GM18520 (cell line): ENCODE results near the gene ANKRD11.

ENCODE experiments used
- ATAC-seq: cut with Tn5 transposase; IDR thresholded peaks from one replicate; pipeline ENCODE4 v1.9.1; 2021; ENCODE audit not compliant: unreplicated experiment

Gene ANKRD11

GRCh38 chr16:89507214-89507833 lies 17.0 kb upstream of the ANKRD11 start:
- ATAC-seq, result peak; percentile 4

- ATAC-seq, result no peak
Measured at GRCh38 chr16:89506791-89507191, 16.4 kb upstream of the ANKRD11 start.

- no peak for ATAC-seq
Measured at GRCh38 chr16:89506113-89506504, 15.7 kb upstream of the ANKRD11 start.

GRCh38 chr16:89505204-89506112 lies 15.1 kb upstream of the ANKRD11 start:
- ATAC-seq, result peak; percentile 33

- no peak for ATAC-seq
Measured at GRCh38 chr16:89504091-89504490, 13.7 kb upstream of the ANKRD11 start.

GRCh38 chr16:89502081-89502843 lies 11.9 kb upstream of the ANKRD11 start:
- no peak for ATAC-seq

GRCh38 chr16:89499767-89500166 lies 9.4 kb upstream of the ANKRD11 start:
- no peak for ATAC-seq

GRCh38 chr16:89498839-89499238 lies 8.5 kb upstream of the ANKRD11 start:
- ATAC-seq, result no peak

GRCh38 chr16:89495121-89495520 lies 4.8 kb upstream of the ANKRD11 start:
- ATAC-seq, result no peak

GRCh38 chr16:89493776-89494175 lies 3.4 kb upstream of the ANKRD11 start:
- ATAC-seq, result no peak

GRCh38 chr16:89491974-89492687 lies 1.8 kb upstream of the ANKRD11 start:
- ATAC-seq, result no peak

GRCh38 chr16:89491238-89491869 lies 993 bp upstream of the ANKRD11 start:
- ATAC-seq, result no peak

- ATAC-seq, result no peak
Measured at GRCh38 chr16:89489898-89490438, 393 bp downstream of the ANKRD11 start.

- no peak for ATAC-seq
Measured at GRCh38 chr16:89489040-89489897, 1.1 kb downstream of the ANKRD11 start.

GRCh38 chr16:89485701-89486246 lies 4.6 kb downstream of the ANKRD11 start:
- ATAC-seq, result no peak

GRCh38 chr16:89484923-89485679 lies 5.3 kb downstream of the ANKRD11 start:
- no peak for ATAC-seq

- no peak for ATAC-seq
Measured at GRCh38 chr16:89484041-89484501, 6.3 kb downstream of the ANKRD11 start.

- no peak for ATAC-seq
Measured at GRCh38 chr16:89482817-89483205, 7.5 kb downstream of the ANKRD11 start.
